ENCODE data around the gene TMEM250.

- TF ChIP-seq POLR2AphosphoS5 (IDR thresholded peaks at IDR 0.05): peak; percentile 55
- no peak for TF ChIP-seq CTCF (IDR thresholded peaks at IDR 0.05)
Measured at GRCh38 chr9:136081113-136081825, 37.4 kb downstream of the TMEM250 start.

All from gastroesophageal sphincter (tissue), 3 donors.